GM18907 (cell line): Measurements from ENCODE around the gene PRDM5.

Experiments
- ATAC-seq: cut with Tn5 transposase; IDR thresholded peaks from one replicate; pipeline ENCODE4 v1.9.1; 2021; ENCODE audit warnings: mild to moderate bottlenecking, moderate library complexity; ENCODE audit not compliant: unreplicated experiment

Gene PRDM5

GRCh38 chr4:120858776-120859175 is 63.8 kb downstream of the PRDM5 start:
- no peak for ATAC-seq

GRCh38 chr4:120857312-120857711 is 65.2 kb downstream of the PRDM5 start:
- ATAC-seq, result no peak

GRCh38 chr4:120856294-120856693 is 66.2 kb downstream of the PRDM5 start:
- ATAC-seq, result no peak

GRCh38 chr4:120855307-120856001 is 67.1 kb downstream of the PRDM5 start:
- peak; percentile 97 for ATAC-seq

- no peak for ATAC-seq
These were observed 69.2 kb downstream of the PRDM5 start for GRCh38 chr4:120853161-120853935.

- no peak for ATAC-seq
These were observed 72.4 kb downstream of the PRDM5 start for GRCh38 chr4:120850018-120850599.

- no peak for ATAC-seq
These were observed 75.4 kb downstream of the PRDM5 start for GRCh38 chr4:120847019-120847582.

- ATAC-seq, result peak; percentile 95
These were observed 78.0 kb downstream of the PRDM5 start for GRCh38 chr4:120844528-120844921.

GRCh38 chr4:120843849-120844527 is 78.5 kb downstream of the PRDM5 start:
- ATAC-seq, result no peak

- no peak for ATAC-seq
These were observed 80.5 kb downstream of the PRDM5 start for GRCh38 chr4:120842031-120842430.

GRCh38 chr4:120841580-120841979 is 80.9 kb downstream of the PRDM5 start:
- ATAC-seq, result no peak

GRCh38 chr4:120839974-120840751 is 82.4 kb downstream of the PRDM5 start:
- no peak for ATAC-seq

GRCh38 chr4:120839334-120839973 is 83.1 kb downstream of the PRDM5 start:
- ATAC-seq, result no peak

GRCh38 chr4:120838784-120839183 is 83.7 kb downstream of the PRDM5 start:
- ATAC-seq, result no peak

- no peak for ATAC-seq
These were observed 84.9 kb downstream of the PRDM5 start for GRCh38 chr4:120837656-120838055.

GRCh38 chr4:120835342-120835741 is 87.2 kb downstream of the PRDM5 start:
- no peak for ATAC-seq

GRCh38 chr4:120830204-120830603 is 92.3 kb downstream of the PRDM5 start:
- ATAC-seq, result no peak

GRCh38 chr4:120829113-120829831 is 93.3 kb downstream of the PRDM5 start:
- no peak for ATAC-seq

- ATAC-seq, result no peak
These were observed 95.7 kb downstream of the PRDM5 start for GRCh38 chr4:120826853-120827252.
